ENCODE results near the gene TMC7.

TMC7 gene

DNA sequence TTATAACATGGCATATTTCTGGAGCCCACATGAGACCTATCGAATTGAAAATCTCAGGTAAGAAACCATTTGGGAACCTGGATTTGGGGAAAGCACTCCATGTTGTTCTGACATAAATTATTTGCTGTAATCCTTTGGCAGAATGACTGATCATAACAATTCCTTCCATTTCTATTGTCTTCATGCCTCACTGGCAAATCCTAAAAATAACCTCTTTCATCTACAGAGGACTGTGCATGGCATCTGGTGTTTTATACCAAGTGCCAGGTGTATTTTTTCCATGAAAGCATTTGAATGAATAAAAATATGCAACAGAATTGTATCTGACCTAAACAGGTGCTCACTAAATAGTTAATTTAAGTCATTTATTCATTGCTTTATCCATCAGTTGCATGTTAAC is 50.0 kb downstream of the TMC7 start:
- no peak for DNase-seq

- no peak for DNase-seq
Observed at GRCh38 chr16:19040400-19040799, 56.7 kb downstream of the TMC7 start.

DNA sequence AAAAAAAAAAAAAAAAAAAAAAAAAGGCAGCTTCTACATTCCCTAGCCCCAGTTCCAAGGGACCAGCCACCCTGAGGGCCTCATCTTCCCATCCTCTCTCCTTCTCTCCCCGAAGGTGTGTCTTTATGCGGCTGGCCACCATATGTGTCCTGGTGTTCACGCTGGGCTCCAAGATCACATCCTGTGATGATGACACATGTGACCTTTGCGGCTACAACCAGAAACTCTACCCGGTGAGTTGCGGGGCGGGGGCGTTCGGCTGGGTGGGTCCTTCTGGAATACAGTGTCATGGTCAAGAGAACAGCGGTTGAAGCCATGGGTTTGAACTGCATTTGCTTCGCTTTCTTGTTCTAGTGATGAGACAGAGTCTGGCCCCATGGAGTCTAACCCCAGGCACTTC is 61.0 kb downstream of the TMC7 start:
- no peak for DNase-seq

DNA sequence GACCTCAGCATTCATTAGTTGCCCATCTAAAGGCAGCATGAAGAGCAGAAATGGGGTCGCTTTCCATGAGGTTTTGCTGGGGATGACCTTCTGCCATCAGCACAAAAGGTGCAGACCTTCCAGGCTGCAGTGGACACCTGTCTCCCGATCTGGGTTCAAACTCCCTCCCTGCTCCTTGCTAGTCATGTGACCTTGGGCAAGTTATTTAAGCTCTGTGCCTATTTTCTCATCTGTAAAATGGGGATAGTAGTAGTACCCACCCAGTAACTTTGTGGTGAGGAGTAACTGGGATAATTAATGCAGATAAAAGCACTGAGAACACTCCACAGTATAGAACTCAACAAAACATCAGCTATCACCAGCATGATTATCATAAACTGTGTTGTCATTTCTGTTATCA is 62.3 kb downstream of the TMC7 start:
- DNase-seq = no peak

GRCh38 chr16:19062706-19063105 is 79.0 kb downstream of the TMC7 start:
- no peak for DNase-seq

- no peak for DNase-seq
Observed at GRCh38 chr16:19066988-19067348, 83.2 kb downstream of the TMC7 start.

DNA sequence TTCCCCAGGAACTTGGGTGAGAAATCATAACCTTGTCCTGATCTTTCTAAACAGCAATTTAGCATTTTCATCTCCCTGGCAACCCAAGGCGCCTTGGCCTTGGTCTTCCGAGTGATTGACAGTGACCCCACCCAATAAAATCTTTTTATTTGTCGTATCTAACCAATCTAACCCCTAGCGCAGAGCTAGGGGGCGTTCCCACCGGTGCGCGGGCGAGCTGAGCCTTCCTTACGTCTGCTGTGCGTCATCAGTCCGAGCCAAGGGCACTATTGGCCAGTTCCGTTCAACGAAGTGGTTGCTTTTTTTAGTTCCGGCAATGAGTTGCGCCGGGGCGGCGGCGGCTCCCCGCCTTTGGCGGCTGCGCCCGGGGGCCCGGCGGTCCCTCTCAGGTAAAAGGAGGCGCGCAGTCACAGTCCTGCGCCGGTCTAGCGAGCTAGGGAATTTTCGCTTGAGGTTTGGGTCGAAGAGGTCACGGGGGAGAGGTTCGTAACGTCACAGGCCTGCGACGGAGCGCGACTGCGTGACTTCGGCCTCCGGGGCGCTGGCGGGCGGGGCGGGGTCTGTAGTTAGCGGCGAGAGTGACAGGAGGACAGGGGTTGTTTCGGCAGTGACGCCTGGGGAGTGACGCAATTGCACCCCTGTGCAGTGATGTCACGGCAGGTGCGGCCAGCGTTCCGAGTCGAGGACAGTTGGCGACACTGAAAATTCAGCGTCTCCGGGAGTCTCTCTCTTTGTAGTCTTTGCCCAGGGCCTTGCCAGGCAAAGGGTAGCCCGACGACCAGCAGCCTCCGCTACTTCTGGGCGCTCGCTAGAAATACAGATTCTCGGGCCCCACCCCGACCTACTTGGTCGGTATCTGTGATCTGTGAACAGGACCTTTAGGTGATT is 83.9 kb downstream of the TMC7 start, which contains the start of gene COQ7:
Gene COQ7 (plus strand): TSS at position 266 of the 888 bp plus-strand sequence. CDS start 51 bp downstream, at position 317.
- DNase-seq = peak; percentile 98

DNA sequence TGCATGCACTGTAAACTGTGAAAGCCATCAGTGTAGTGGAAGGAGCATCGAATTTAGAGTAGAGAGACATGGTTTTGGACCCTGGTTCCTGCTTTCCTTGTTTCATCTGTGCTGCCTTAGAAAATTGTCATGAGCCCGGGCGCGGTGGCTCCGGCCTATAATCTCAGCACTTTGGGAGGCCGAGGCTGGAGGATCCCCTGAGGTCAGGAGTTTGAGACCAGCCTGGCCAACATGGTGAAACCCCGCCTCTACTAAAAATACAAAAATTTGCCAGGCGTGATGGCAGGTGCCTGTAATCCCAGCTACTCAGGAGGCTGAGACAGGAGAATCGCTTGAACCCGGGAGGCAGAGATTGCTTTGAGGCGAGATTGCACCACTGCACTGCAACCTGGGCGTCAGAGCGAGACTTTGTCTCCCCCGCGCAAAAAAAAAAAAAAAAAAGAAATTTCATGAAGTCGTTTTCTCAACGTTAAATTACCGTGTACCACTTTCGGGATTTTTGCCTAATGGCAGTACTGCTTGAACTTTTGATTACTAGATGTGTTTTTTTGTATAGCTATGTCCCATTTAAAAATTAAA is 84.6 kb downstream of the TMC7 start:
- DNase-seq = no peak

- DNase-seq = peak; percentile 5
Observed at GRCh38 chr16:19071811-19072777, 88.4 kb downstream of the TMC7 start.

GRCh38 chr16:19073344-19073743 is 89.6 kb downstream of the TMC7 start:
- DNase-seq = no peak

DNA sequence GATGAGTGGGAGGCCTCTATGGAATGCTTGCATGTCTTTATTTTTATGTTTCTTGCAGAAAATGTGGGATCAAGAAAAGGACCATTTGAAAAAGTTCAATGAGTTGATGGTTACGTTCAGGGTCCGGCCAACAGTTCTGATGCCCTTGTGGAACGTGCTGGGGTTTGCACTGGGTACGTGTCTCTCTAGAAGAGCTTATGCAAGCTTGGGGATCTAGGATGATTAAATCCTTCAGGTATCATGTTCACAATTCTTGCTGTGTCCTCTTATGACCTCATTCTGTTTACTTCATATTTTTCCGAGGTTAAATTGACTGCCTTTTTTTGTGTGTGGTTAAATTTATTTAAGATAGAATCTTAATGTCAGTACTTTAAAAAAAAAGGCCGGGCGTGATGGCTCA is 90.1 kb downstream of the TMC7 start:
- no peak for DNase-seq

GRCh38 chr16:19075511-19075910 is 91.8 kb downstream of the TMC7 start:
- no peak for DNase-seq

GRCh38 chr16:19077879-19078278 is 94.1 kb downstream of the TMC7 start:
- DNase-seq = no peak

GRCh38 chr16:19083670-19084069 is 99.9 kb downstream of the TMC7 start:
- no peak for DNase-seq

DNA sequence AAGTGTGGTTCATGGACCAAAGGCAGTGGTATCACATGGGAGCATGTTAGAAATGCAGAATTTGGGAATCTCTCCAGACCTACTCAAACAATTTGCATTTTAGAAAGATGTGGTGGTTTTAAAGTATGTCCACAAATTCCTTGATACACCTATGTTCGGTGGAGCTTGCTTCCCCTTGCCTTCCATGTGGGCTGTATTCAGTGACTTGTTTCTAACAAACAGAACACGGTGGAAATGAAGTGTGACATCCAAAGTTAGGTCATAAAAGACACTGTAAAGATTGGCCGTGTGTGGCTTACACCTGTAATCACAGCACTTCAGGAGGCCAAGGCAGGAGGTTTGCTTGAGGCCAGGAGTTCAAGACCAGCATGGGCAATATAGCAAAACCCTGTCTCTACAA is 100.4 kb downstream of the TMC7 start:
- no peak for DNase-seq

DNA sequence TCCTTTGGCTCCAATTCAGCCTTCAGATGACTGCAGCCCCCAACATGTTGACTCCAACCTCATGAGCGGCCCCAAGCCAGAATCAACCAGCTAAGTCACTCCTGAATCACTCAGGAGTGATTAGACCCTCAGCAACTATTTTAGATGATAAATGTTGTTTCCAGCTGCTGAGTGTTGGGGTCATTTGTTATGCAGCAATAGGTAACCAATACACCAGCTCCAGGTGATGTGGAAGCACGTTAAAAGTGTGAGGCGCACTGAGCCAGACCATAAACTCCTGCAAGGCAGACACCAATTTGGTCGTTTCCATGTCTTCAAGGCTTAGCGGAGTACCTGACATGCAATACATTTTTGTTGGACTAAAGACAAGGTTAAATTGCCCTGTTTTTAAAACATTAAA is 101.1 kb downstream of the TMC7 start:
- DNase-seq = no peak

- DNase-seq = no peak
Observed at GRCh38 chr16:19085679-19086200, 102.0 kb downstream of the TMC7 start.

DNA sequence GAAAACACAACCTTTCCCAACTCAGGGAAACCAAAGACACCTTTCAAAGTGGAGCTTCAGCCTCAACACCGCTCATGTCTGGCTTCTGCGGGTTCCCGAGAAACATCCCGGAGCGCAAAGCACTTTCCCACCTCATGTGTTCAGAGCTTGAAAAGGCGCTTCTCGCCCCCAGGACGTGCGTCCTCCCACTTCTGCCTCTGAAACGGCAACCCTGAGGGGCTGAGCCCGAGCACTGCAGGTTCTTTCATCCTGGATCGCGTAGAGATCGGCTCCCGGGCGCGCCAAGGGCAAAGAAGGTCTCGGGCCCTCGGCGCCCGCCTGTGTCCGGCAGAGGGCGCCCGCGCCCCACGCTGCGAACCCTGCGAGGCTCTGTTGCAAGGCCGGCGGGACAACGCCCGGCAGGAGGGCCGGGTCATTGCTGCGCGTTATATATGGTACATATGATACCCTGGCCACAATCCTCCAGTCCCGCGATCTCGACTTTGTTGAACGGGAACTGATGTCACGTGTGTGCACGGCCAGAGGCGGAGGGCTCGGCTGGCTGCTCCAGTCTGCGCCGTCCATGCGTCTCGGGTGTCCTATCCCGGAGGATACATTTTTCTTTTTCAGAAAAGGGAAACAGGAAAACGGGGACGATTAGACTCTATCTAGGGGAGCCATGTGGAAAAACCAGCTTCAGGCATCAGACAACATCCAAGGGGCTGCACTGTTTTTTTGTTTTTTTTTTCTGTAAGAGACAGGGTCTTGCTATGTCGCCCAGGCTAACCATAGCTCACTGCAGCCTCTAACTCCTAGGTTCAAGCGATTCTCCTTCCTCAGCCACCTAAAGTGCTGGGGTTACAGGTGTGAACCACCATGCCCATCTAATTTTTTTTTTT is 102.8 kb downstream of the TMC7 start:
- peak; percentile 78 for DNase-seq

- DNase-seq = no peak
Observed at GRCh38 chr16:19088341-19088916, 104.7 kb downstream of the TMC7 start.

DNA sequence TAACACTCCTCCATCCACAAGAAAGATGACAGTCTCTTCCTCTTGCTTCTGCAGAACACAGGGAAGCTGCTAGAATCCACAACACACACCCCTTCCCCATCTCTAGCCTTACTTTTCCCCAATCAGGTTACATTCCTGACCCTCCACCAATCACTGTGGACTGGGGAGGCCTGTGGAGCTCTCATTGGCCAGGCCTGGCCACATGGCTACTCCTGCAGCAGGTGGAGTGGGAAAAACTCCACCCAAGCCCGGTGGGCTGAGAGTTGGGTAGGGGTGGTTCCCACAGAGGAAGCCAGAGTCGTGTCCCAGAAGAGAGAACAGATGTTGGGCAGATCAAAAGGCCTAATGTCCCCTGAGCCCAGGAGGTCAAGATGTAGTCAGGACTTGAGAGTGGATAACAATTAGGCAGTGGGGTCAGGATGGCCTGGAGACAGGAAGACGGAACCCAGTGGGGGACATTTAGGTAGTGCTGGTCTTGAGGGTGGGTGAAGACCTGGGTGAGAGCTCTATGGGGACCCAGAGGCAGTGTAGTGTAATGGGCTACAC is 105.7 kb downstream of the TMC7 start:
- DNase-seq = no peak

DNA sequence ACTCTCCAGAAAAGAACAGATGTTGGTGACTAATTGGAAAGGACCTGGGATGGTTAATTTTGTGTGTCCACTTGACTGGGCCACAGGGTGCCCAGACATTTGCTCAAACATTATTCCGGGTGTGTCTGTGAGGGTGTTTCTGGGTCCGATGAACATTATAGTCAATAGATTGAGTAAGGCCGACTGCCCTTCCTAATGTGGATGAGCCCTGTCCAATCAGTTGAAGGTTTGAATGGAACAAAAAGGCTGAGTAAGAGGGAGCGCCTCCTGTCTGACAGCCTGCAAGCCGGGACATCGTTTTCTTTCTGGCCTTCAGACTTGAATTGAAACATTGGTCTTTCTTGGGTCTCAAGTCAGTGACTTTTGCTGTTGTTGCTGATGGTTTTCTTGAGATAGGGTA is 107.2 kb downstream of the TMC7 start:
- no peak for DNase-seq
